GM18505 (cell line): ENCODE results near the gene MOK.

Experiments used
- ATAC-seq: cut with Tn5 transposase; IDR thresholded peaks from one replicate; pipeline ENCODE4 v1.9.1; 2021; ENCODE audit not compliant: unreplicated experiment
- POLR2A ChIP-seq: IDR thresholded peaks from 4 replicates; pipeline ENCODE4 v1.6.1; 2011; ENCODE audit warnings: borderline replicate concordance; ENCODE audit not compliant: insufficient read depth, insufficient read length; ENCODE audit errors: extremely low read depth

The MOK gene

GRCh38 chr14:102183886-102184285 is 121.1 kb downstream of the MOK start:
- ATAC-seq, result no peak
- no peak for TF ChIP-seq POLR2A

- no peak for TF ChIP-seq POLR2A
- ATAC-seq, result no peak
These were observed 121.9 kb downstream of the MOK start for GRCh38 chr14:102182936-102183619.

DNA sequence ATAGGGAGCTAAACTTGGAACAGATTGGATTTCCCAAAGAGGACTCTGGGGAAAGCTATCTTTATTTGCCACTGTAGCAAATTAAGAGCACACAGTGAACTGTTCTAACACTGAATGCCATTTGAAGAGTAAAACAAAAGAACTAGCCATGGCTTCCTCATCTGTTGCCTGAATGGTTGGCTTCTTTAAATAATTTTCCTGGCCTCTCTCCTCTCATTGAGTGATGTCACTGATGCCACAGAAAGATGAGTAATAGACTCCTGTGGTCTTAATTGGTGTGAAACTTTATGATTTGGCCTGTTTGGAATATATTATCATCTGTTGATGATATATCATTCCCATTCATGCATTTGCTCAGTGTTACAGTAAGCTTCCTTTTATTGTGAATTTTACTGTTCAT is 122.8 kb downstream of the MOK start:
- no peak for TF ChIP-seq POLR2A

GRCh38 chr14:102181187-102181586 is 123.8 kb downstream of the MOK start:
- ATAC-seq, result no peak
- TF ChIP-seq POLR2A, result no peak

More for the DNA sequence above, 122.8 kb downstream of the MOK start:
- no peak for ATAC-seq

DNA sequence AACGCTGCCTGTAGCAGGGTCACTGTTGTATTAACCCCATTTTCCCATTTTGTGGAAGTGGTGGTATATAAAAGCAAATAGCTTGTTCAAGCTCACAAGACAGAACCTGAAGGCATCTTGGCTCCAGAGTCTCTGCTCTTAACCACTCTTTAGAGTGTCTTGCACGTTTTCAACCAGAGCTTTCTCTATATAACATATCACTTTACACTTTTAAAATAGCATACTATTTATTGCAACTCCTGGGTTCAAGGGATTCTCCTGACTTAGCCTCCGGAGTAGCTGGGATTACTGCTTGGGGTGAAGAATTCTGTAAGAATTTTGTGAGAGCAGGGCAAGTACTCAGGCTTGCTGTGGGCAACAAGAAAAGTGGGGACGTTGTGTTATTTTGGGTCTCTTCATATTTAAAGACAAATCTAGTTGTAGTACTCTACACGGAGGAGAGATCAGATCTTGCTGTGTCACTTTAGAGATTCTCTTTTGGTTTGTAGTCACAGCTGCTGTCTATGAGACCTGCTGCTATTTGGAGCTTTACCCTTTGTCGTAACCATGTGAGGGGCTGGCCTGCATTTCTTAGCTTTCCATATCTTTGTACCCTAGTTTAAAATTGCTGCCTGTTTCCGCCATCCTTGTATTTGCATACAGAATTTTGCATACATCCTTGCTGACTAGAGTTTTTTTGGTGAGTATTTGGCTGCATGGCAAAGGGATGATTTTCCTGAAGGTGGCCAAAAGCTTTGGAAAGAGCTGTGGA is 124.5 kb downstream of the MOK start:
- no peak for ATAC-seq

More for the DNA sequence above, 124.5 kb downstream of the MOK start:
- TF ChIP-seq POLR2A, result no peak
